ENCODE data around the gene PEX6.
"Not testable (repeated sequence)": the region's sequence is repeated elsewhere in the genome, so short reads cannot be mapped to it uniquely, and the experiment has no call there.

GRCh38 chr6:42954405-42954804, 24.6 kb downstream of the PEX6 start:
- TF ChIP-seq, protein P1, sequence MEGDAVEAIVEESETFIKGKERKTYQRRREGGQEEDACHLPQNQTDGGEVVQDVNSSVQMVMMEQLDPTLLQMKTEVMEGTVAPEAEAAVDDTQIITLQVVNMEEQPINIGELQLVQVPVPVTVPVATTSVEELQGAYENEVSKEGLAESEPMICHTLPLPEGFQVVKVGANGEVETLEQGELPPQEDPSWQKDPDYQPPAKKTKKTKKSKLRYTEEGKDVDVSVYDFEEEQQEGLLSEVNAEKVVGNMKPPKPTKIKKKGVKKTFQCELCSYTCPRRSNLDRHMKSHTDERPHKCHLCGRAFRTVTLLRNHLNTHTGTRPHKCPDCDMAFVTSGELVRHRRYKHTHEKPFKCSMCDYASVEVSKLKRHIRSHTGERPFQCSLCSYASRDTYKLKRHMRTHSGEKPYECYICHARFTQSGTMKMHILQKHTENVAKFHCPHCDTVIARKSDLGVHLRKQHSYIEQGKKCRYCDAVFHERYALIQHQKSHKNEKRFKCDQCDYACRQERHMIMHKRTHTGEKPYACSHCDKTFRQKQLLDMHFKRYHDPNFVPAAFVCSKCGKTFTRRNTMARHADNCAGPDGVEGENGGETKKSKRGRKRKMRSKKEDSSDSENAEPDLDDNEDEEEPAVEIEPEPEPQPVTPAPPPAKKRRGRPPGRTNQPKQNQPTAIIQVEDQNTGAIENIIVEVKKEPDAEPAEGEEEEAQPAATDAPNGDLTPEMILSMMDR (IDR thresholded peaks at IDR 0.05): not testable (repeated sequence)
- not testable (repeated sequence) for TF ChIP-seq POLR2AphosphoS5, POLR2A (IDR thresholded peaks at IDR 0.05)

Measured in breast epithelium (tissue), 3 donors.